GM19025 (cell line): ENCODE results near the gene FAM120B.
"Not testable (repeated sequence)": the region's sequence is repeated elsewhere in the genome, so short reads cannot be mapped to it uniquely, and the experiment has no call there.

Experiments used
- ATAC-seq: cut with Tn5 transposase; IDR thresholded peaks from one replicate; pipeline ENCODE4 v1.9.1; 2021; ENCODE audit warnings: mild to moderate bottlenecking, low read depth, moderate library complexity; ENCODE audit not compliant: unreplicated experiment

FAM120B gene

GRCh38 chr6:170375661-170376060, 69.1 kb downstream of the FAM120B start:
- ATAC-seq = no peak

GRCh38 chr6:170376386-170377043, 70.0 kb downstream of the FAM120B start:
- no peak for ATAC-seq

- ATAC-seq = no peak
These were observed 71.9 kb downstream of the FAM120B start for GRCh38 chr6:170378502-170378901.

GRCh38 chr6:170381562-170381961, 75.0 kb downstream of the FAM120B start:
- ATAC-seq = no peak

GRCh38 chr6:170383466-170384035, 77.0 kb downstream of the FAM120B start:
- ATAC-seq = no peak

GRCh38 chr6:170385506-170385905, 78.9 kb downstream of the FAM120B start:
- ATAC-seq = no peak

- no peak for ATAC-seq
These were observed 81.6 kb downstream of the FAM120B start for GRCh38 chr6:170388113-170388512.

- ATAC-seq = no peak
These were observed 86.5 kb downstream of the FAM120B start for GRCh38 chr6:170393033-170393432.

GRCh38 chr6:170393807-170394399, 87.3 kb downstream of the FAM120B start:
- no peak for ATAC-seq

- no peak for ATAC-seq
These were observed 88.4 kb downstream of the FAM120B start for GRCh38 chr6:170394980-170395379.

- not testable (repeated sequence) for ATAC-seq
These were observed 92.3 kb downstream of the FAM120B start for GRCh38 chr6:170398743-170399369.

- not testable (repeated sequence) for ATAC-seq
These were observed 93.5 kb downstream of the FAM120B start for GRCh38 chr6:170399955-170400558.

GRCh38 chr6:170402318-170403040, 95.9 kb downstream of the FAM120B start:
- ATAC-seq = no peak

- ATAC-seq = no peak
These were observed 96.9 kb downstream of the FAM120B start for GRCh38 chr6:170403451-170403850.

- ATAC-seq = no peak
These were observed 97.5 kb downstream of the FAM120B start for GRCh38 chr6:170404036-170404435.

- ATAC-seq = no peak
These were observed 98.1 kb downstream of the FAM120B start for GRCh38 chr6:170404697-170405096.

GRCh38 chr6:170405311-170405975, 98.9 kb downstream of the FAM120B start:
- no peak for ATAC-seq

- no peak for ATAC-seq
These were observed 100.6 kb downstream of the FAM120B start for GRCh38 chr6:170407200-170407599.

- no peak for ATAC-seq
These were observed 101.4 kb downstream of the FAM120B start for GRCh38 chr6:170407932-170408331.

GRCh38 chr6:170409746-170410145, 103.2 kb downstream of the FAM120B start:
- ATAC-seq = not testable (repeated sequence)
